RWPE2 (cell line): ENCODE data around the gene ZNF490.

Experiments used
- ATAC-seq: fragments of 200-7000 bp; cut with Tn5 transposase; 3 replicates; pipeline ENCODE4 v1.9.1; 2021; ENCODE audit warnings: low read depth
- DNase-seq: peaks from one replicate; pipeline ENCODE4 v3.0.0-alpha.2; 2020; ENCODE audit warnings: low spot score
- H3K27ac ChIP-seq: fragments of 450-650 bp; 2 replicates; pipeline ENCODE4 v1.5.1; 2017; ENCODE audit warnings: mild to moderate bottlenecking; ENCODE audit not compliant: poor library complexity, severe bottlenecking
- H3K27me3 ChIP-seq: fragments of 250-450 bp; sonication (Bioruptor Pico); 2 replicates; pipeline ENCODE4 v1.5.1; 2021; ENCODE audit warnings: mild to moderate bottlenecking, moderate library complexity; ENCODE audit not compliant: insufficient read depth, poor library complexity, severe bottlenecking
- H3K36me3 ChIP-seq: fragments of 250-450 bp; sonication (Bioruptor Pico); 2 replicates; pipeline ENCODE4 v1.5.1; 2020; ENCODE audit warnings: low read depth, mild to moderate bottlenecking, moderate library complexity
- H3K4me1 ChIP-seq: fragments of 250-450 bp; sonication (Bioruptor Pico); 2 replicates; pipeline ENCODE4 v1.5.1; 2021; ENCODE audit warnings: mild to moderate bottlenecking, moderate library complexity; ENCODE audit not compliant: insufficient read depth, poor library complexity, severe bottlenecking
- H3K4me3 ChIP-seq: fragments of 250-450 bp; sonication (Bioruptor Pico); 2 replicates; pipeline ENCODE4 v1.5.1; 2021; ENCODE audit warnings: mild to moderate bottlenecking, moderate library complexity; ENCODE audit not compliant: severe bottlenecking
- H3K9me3 ChIP-seq: fragments of 250-450 bp; sonication (Bioruptor Pico); 2 replicates; pipeline ENCODE4 v1.5.1; 2021; ENCODE audit warnings: mild to moderate bottlenecking, moderate library complexity; ENCODE audit not compliant: severe bottlenecking
- TF ChIP-seq, protein P1 (sequence below): fragments of 450-650 bp; IDR thresholded peaks from one replicate; pipeline ENCODE4 v1.5.1; 2017; ENCODE audit warnings: mild to moderate bottlenecking, moderate library complexity; ENCODE audit not compliant: poor library complexity, severe bottlenecking

Gene ZNF490

DNA sequence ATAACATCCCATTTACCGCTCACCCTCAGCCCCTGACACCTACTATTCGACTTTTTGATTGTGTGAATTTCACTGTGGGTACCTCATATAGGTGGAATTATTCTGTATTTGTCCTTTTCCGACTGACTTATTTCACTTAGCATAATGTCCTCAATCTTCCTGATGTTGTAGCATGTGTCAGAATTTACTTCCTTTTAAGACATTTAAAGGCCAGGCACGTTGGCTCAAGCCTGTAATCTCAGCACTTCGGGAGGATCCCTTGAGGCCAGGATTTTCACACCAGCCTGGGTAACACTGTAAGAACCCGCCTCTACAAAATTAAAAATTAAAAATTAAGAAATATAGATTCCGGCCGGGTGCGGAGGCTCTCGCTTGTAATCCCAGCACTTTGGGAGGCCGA lies 13.0 kb downstream of the ZNF490 start:
- H3K4me3 ChIP-seq = no peak overlapping the region
- TF ChIP-seq, protein P1, sequence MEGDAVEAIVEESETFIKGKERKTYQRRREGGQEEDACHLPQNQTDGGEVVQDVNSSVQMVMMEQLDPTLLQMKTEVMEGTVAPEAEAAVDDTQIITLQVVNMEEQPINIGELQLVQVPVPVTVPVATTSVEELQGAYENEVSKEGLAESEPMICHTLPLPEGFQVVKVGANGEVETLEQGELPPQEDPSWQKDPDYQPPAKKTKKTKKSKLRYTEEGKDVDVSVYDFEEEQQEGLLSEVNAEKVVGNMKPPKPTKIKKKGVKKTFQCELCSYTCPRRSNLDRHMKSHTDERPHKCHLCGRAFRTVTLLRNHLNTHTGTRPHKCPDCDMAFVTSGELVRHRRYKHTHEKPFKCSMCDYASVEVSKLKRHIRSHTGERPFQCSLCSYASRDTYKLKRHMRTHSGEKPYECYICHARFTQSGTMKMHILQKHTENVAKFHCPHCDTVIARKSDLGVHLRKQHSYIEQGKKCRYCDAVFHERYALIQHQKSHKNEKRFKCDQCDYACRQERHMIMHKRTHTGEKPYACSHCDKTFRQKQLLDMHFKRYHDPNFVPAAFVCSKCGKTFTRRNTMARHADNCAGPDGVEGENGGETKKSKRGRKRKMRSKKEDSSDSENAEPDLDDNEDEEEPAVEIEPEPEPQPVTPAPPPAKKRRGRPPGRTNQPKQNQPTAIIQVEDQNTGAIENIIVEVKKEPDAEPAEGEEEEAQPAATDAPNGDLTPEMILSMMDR = no peak

DNA sequence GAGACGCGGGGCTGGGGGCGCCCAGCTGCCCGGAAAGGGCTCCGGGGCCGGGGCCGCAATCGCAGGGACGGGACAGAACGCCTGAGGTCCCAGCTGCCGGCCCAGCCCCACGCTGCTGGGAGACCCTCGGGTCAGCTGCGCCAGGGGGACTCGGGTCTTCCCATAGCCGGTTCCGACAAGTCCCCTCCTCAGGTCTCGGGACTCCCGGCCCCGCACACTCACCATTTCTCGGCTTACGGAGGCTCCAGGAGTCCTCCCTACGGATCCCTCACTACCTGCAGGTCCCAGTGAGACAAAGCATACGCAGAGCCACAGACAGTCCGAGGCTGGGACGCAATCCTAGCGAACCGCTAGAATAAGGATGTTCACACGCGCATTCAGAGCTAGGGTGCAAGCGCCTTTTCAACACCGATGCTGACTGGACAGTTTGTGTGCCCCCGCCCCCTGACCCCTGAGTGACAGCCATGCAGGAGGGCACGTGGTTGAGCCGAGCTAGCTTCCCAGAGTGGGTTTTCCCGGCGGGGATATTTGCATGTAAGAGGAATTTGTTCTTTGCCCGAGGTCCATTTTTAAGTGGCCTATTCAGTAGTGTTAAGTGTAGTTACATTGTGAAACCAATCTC lies 13.6 kb downstream of the ZNF490 start:
- ATAC-seq = no peak
- no peaks in the 10 kb centered on the region for H3K4me1 ChIP-seq
- no peak overlapping the region for H3K27ac ChIP-seq
- H3K27me3 ChIP-seq = no peaks in the 10 kb centered on the region
- H3K9me3 ChIP-seq = no peaks in the 10 kb centered on the region
- DNase-seq = no peak
- TF ChIP-seq, protein P1 = no peak
- no peak overlapping the region for H3K4me3 ChIP-seq
- peaks cover 4% of the 10 kb centered on the region for H3K36me3 ChIP-seq

More for the DNA sequence above, 13.0 kb downstream of the ZNF490 start:
- no peaks in the 10 kb centered on the region for H3K27me3 ChIP-seq
- no peak overlapping the region for H3K27ac ChIP-seq
- DNase-seq = no peak
- no peak for ATAC-seq
- H3K4me1 ChIP-seq = no peaks in the 10 kb centered on the region
- no peaks in the 10 kb centered on the region for H3K9me3 ChIP-seq
- peaks cover 4% of the 10 kb centered on the region for H3K36me3 ChIP-seq

DNA sequence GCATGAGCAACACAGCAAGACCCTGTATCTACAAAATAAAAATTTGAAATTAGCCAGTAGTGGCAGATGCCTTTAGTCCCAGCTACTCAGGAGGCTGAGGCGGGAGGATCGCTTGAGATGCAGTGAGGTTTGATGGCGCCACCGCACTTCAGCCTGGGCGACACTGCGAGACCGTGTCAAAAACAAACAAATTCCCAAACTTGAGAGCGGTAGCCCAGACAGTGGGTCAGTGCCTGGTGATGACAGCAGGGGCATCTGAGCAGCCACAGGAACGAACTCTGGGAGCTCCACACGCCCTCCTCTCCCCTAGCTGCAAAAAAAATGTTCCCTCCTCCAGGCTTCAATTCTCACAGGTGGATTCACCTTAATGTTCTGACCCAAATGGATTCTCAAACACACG lies 14.1 kb downstream of the ZNF490 start:
- Histone ChIP-seq H3K4me1 (no peaks in the 10 kb centered on the region), H3K9me3 (no peaks in the 10 kb centered on the region), H3K27ac (no peak overlapping the region), H3K27me3 (no peaks in the 10 kb centered on the region), H3K4me3 (no peak overlapping the region), H3K36me3 (peaks cover 4% of the 10 kb centered on the region)
- TF ChIP-seq, protein P1 = no peak
- DNase-seq (no peak), ATAC-seq (no peak)

DNA sequence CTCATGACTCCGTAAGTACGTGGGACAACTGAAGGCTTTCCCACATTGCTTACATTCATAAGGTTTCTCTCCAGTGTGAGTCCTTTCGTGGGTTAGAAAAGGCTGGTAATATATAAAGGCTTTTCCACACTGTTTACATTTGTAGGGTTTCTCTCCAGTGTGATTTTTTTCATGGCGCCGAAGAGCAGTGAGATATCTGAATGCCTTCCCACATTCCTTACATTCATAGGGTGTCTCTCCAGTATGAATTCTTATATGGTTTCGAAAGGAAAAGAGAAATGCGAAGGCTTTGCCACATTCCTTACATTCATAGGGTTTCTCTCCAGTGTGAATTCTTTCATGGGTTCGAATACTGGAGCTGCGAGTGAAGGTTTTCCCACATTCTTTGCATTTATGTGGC lies 29.5 kb downstream of the ZNF490 start:
- Histone ChIP-seq H3K4me1 (no peaks in the 10 kb centered on the region), H3K36me3 (peaks cover 29% of the 10 kb centered on the region), H3K27me3 (no peaks in the 10 kb centered on the region), H3K27ac (no peak overlapping the region), H3K9me3 (peaks cover 17% of the 10 kb centered on the region), H3K4me3 (no peak overlapping the region)
- no peak for ATAC-seq
- TF ChIP-seq, protein P1 = no peak
- DNase-seq = no peak

DNA sequence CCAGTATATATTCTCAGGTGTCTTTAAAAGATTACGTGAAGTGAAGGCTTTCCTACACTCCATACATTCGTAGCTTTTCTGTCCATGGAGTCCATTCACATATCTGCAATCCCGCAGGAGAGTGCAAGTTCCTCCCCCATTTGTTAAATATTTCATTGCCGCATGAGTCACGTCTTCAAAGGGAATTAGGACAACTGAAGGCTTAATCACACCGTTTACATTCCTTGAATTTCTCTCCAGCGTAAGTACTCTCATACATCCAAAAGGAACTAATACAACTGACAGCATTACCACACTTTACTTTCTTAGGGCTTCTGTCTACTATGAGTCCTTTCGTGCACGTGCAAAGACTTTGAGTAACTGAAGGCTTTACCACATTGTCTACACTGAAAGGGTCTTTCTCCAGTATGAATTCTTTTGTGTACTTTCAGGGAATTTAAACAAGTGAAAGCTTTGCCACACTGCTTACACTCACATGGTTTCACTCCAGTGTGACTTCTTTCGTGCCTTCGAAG lies 30.4 kb downstream of the ZNF490 start:
- H3K4me3 ChIP-seq = no peak overlapping the region
- H3K36me3 ChIP-seq = peaks cover 29% of the 10 kb centered on the region
- no peaks in the 10 kb centered on the region for H3K27me3 ChIP-seq
- TF ChIP-seq, protein P1 = no peak
- no peak overlapping the region for H3K27ac ChIP-seq
- peak; percentile 80 for ATAC-seq
- no peak for DNase-seq
- H3K9me3 ChIP-seq = peaks cover 17% of the 10 kb centered on the region
- H3K4me1 ChIP-seq = no peaks in the 10 kb centered on the region
